IMR-90 (cell line): ENCODE results near the gene GRAMD1A. TPM values are rescaled to one million over a fixed set of nuclear protein-coding genes. Genes with fewer than 3 reads are reported as not detected.

Experiments
- ATAC-seq: fragments of 200-7000 bp; cut with Tn5 transposase; 2 replicates; pipeline ENCODE4 v1.9.1; 2020; ENCODE audit warnings: low read depth, mild to moderate bottlenecking, moderate library complexity
- BruUV-seq: library from RNA; stranded (reverse); fragments of 400-500 nt; replicated peaks from 2 replicates; lab custom pipeline; 2021; lab: Mats Ljungman, UMichigan
- CTCF ChIA-PET: fragments of 300-600 bp; formaldehyde crosslinking; extraction: SDS; loops from one replicate; lab custom pipeline; 2021; ENCODE audit warnings: antibody characterized with exemption; lab: Yijun Ruan, JAX
- POLR2A ChIA-PET: fragments of 300-600 bp; sonication (Branson Sonifier 250); formaldehyde crosslinking; loops from one replicate; lab custom pipeline; 2022; ENCODE audit warnings: antibody characterized with exemption; ENCODE audit not compliant: unreplicated experiment; lab: Charles Lee
- DNase-seq: peaks from one replicate; pipeline ENCODE4 v3.0.0; 2013
- H2AFZ ChIP-seq: replicated peaks from 2 replicates; pipeline ENCODE3; 2013; ENCODE audit warnings: low read length, mild to moderate bottlenecking; ENCODE audit not compliant: poor library complexity
- H2AK5ac ChIP-seq: 2 replicates; pipeline ENCODE4 v1.6.1; 2013; ENCODE audit warnings: low read depth, low read length, inconsistent platforms
- H2AK9ac ChIP-seq: replicated peaks from 2 replicates; pipeline ENCODE3; 2013; ENCODE audit warnings: mild to moderate bottlenecking, low read depth, low read length, moderate library complexity; ENCODE audit not compliant: poor library complexity
- H2BK120ac ChIP-seq: 2 replicates; pipeline ENCODE4 v1.6.1; 2013; ENCODE audit warnings: low read depth, low read length, inconsistent platforms
- H2BK15ac ChIP-seq: 3 replicates; pipeline ENCODE4 v1.6.1; 2013; ENCODE audit warnings: low read depth, low read length, inconsistent platforms
- H2BK20ac ChIP-seq: 2 replicates; pipeline ENCODE4 v1.6.1; 2013; ENCODE audit warnings: low read depth, mild to moderate bottlenecking, inconsistent platforms, low read length, moderate library complexity
- H2BK5ac ChIP-seq: 2 replicates; pipeline ENCODE4 v1.6.1; 2013; ENCODE audit warnings: mild to moderate bottlenecking, low read depth, low read length, inconsistent platforms; ENCODE audit not compliant: poor library complexity, severe bottlenecking
- H3K14ac ChIP-seq: replicated peaks from 2 replicates; pipeline ENCODE4 v1.6.1; 2013; ENCODE audit warnings: low read depth, low read length, inconsistent platforms
- H3K18ac ChIP-seq: 2 replicates; pipeline ENCODE4 v1.6.1; 2013; ENCODE audit warnings: low read depth, low read length, control low read depth
- H3K23ac ChIP-seq: 2 replicates; pipeline ENCODE4 v1.6.1; 2013; ENCODE audit warnings: low read depth, low read length, inconsistent platforms
- H3K27ac ChIP-seq: 2 replicates; pipeline ENCODE4 v1.5.1; 2013; ENCODE audit warnings: mild to moderate bottlenecking, control low read depth, low read length; ENCODE audit not compliant: insufficient read depth
- H3K27me3 ChIP-seq: 2 replicates; pipeline ENCODE4 v1.6.1; 2013; ENCODE audit warnings: low read length; ENCODE audit not compliant: control insufficient read depth, insufficient read depth
- H3K36me3 ChIP-seq: 2 replicates; pipeline ENCODE4 v1.6.1; 2013; ENCODE audit warnings: low read length, mixed read lengths; ENCODE audit not compliant: control insufficient read depth, insufficient read depth
- H3K4ac ChIP-seq: 2 replicates; pipeline ENCODE4 v1.6.1; 2013; ENCODE audit warnings: low read depth, low read length, inconsistent platforms
- H3K4me1 ChIP-seq: 2 replicates; pipeline ENCODE4 v1.6.1; 2013; ENCODE audit warnings: low read length, mixed read lengths; ENCODE audit not compliant: control insufficient read depth, insufficient read depth
- H3K4me2 ChIP-seq: 2 replicates; pipeline ENCODE4 v1.6.1; 2013; ENCODE audit warnings: low read depth, mild to moderate bottlenecking, control low read depth, low read length, moderate library complexity
- H3K4me3 ChIP-seq: 2 replicates; pipeline ENCODE4 v1.5.1; 2013; ENCODE audit warnings: low read depth, mild to moderate bottlenecking, control low read depth, low read length, moderate library complexity; ENCODE audit not compliant: insufficient read depth
- H3K56ac ChIP-seq: 2 replicates; pipeline ENCODE4 v1.6.1; 2013; ENCODE audit warnings: low read length, inconsistent platforms; ENCODE audit not compliant: insufficient read depth; ENCODE audit errors: extremely low read depth
- H3K79me1 ChIP-seq, 2 experiments: 2 replicates each; pipeline ENCODE4 v1.6.1; 2013; ENCODE audit warnings: low read length in 2 of 2, inconsistent platforms in 1 of 2, low read depth in 1 of 2
- H3K9ac ChIP-seq: 2 replicates; pipeline ENCODE4 v1.6.1; 2013; ENCODE audit warnings: low read depth, low read length, control low read depth
- H3K9me1 ChIP-seq: 2 replicates; pipeline ENCODE4 v1.6.1; 2013; ENCODE audit warnings: low read length, inconsistent platforms; ENCODE audit not compliant: insufficient read depth
- H3K9me3 ChIP-seq: 2 replicates; pipeline ENCODE4 v1.6.1; 2013; ENCODE audit warnings: low read length; ENCODE audit not compliant: control insufficient read depth, insufficient read depth
- H4K20me1 ChIP-seq: 2 replicates; pipeline ENCODE4 v1.6.1; 2013; ENCODE audit warnings: low read length, inconsistent platforms; ENCODE audit not compliant: insufficient read depth
- H4K5ac ChIP-seq: 2 replicates; pipeline ENCODE4 v1.6.1; 2013; ENCODE audit warnings: mild to moderate bottlenecking, low read depth, low read length, control low read depth
- H4K8ac ChIP-seq, 2 experiments: 2 replicates each; pipeline ENCODE4 v1.6.1; 2013; ENCODE audit warnings: low read depth in 2 of 2, low read length in 2 of 2, control low read depth in 1 of 2, inconsistent platforms in 1 of 2
- H4K91ac ChIP-seq: 2 replicates; pipeline ENCODE4 v1.6.1; 2013; ENCODE audit warnings: low read depth, low read length, inconsistent platforms; ENCODE audit not compliant: insufficient read depth
- CEBPB ChIP-seq: IDR thresholded peaks from 2 replicates; pipeline ENCODE4 v1.6.1; 2012; ENCODE audit warnings: low read depth, low read length, improper control_type of control experiment
- MXI1 ChIP-seq: IDR thresholded peaks from 2 replicates; pipeline ENCODE4 v1.6.1; 2012; ENCODE audit warnings: low read depth, mild to moderate bottlenecking, low read length, moderate library complexity, borderline replicate concordance
- NFE2L2 ChIP-seq: fragments of 150-350 bp; IDR thresholded peaks from 2 replicates; pipeline ENCODE4 v1.6.1; 2016; ENCODE audit warnings: low read depth, mild to moderate bottlenecking, low read length
- RCOR1 ChIP-seq: IDR thresholded peaks from 2 replicates; pipeline ENCODE4 v1.6.1; 2012; ENCODE audit warnings: mild to moderate bottlenecking, low read length, improper control_type of control experiment; ENCODE audit not compliant: insufficient replicate concordance
- WGBS, 2 experiments: methylation state at CpG; one replicate each; pipeline versions ENCODE4 v1.1.5 to v1.1.7; 2013; ENCODE audit warnings: missing lambda C conversion rate in 2 of 2; ENCODE audit not compliant: insufficient read length in 1 of 2; ENCODE audit errors: extremely low coverage in 2 of 2; 5-methylcytosine and 5-hydroxymethylcytosine counted together
- dilution Hi-C: fragments of 300-500 bp; cut with HindIII; formaldehyde crosslinking; loops from one replicate; pipeline ENCODE4 v1.14.3; 2018; ENCODE audit warnings: low sequenced_read_pairs; ENCODE audit not compliant: unreplicated experiment
- in situ Hi-C: fragments of 300-500 bp; cut with MboI; formaldehyde crosslinking; loops from 3 replicates; pipeline ENCODE4 v1.14.3; 2019; ENCODE audit warnings: low sequenced_read_pairs, inconsistent platforms, mixed read lengths
- intact Hi-C: fragments of 100-400 bp; cut with micrococcal nuclease; formaldehyde crosslinking; loops from 2 replicates; pipeline ENCODE4 v1.10.0; 2022
- polyA plus RNA-seq, 3 experiments: library from polyadenylated mRNA; depleted of rRNA; stranded (reverse); fragments of >200 nt; gene quantifications; 2 replicates each; pipeline ENCODE4 v1.2.3, GENCODE V29; 2012; ENCODE audit warnings: low replicate concordance in 1 of 3
- total RNA-seq: library from RNA; depleted of rRNA; stranded (reverse); fragments of >200 nt; gene quantifications from 2 replicates; pipeline ENCODE4 v1.2.3, GENCODE V29; 2012
- TF ChIP-seq, protein P1 (sequence below): fragments of 150-350 bp; IDR thresholded peaks from 2 replicates; pipeline ENCODE4 v1.6.1; 2017; ENCODE audit warnings: mild to moderate bottlenecking, antibody characterized with exemption, low read length, low read depth

Gene GRAMD1A
- total and polyA plus RNA-seq, 2 of the 4 experiments (the other 2 are of a cell fraction), result 11.1 to 63.0 TPM

GRCh38 chr19:34985249-34986022, 14.7 kb upstream of the GRAMD1A start (continued):
- no peak for TF ChIP-seq MXI1

DNA sequence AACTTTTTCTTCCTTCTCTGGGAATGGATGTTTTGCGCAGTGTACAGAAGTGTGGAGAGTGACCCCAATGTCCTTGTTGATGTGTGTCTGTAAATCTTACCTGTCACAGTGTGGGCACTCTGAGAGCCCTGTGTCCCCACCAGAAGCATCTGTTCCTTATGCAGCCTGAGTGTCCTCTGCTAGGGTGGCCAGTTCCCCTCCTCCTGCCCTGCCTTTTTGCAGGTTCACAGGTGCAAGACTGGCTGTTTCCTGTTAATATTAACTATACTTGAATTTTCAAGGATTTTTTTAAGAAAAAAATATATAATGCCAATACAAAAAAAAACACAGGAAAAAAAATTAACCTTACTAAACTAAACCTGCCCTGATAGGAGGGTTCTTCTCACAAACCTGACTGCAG, 12.0 kb upstream of the GRAMD1A start:
- H3K23ac ChIP-seq, result no peak overlapping the region
- dilution Hi-C loops (no loop called here), intact Hi-C loops (no loop called here), in situ Hi-C loops (no loop called here)
- no peaks in the 10 kb centered on the region for H3K9me1 ChIP-seq
- no peaks in the 10 kb centered on the region for H3K36me3 ChIP-seq
- no peaks in the 10 kb centered on the region for H3K4me1 ChIP-seq
- H3K56ac ChIP-seq, result no peak overlapping the region
- no peak overlapping the region for H4K91ac ChIP-seq
- TF ChIP-seq CEBPB (no peak), RCOR1 (no peak), NFE2L2 (no peak)
- TF ChIP-seq, protein P1, sequence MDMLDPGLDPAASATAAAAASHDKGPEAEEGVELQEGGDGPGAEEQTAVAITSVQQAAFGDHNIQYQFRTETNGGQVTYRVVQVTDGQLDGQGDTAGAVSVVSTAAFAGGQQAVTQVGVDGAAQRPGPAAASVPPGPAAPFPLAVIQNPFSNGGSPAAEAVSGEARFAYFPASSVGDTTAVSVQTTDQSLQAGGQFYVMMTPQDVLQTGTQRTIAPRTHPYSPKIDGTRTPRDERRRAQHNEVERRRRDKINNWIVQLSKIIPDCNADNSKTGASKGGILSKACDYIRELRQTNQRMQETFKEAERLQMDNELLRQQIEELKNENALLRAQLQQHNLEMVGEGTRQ, result no peak
- no peak overlapping the region for H2BK20ac ChIP-seq
- H4K20me1 ChIP-seq, result no peaks in the 10 kb centered on the region
- H3K27ac ChIP-seq, result no peak overlapping the region
- no peak overlapping the region for H2BK120ac ChIP-seq
- CTCF ChIA-PET, result no interaction called here
- H4K8ac ChIP-seq, result no peak overlapping the region
- H3K4ac ChIP-seq, result no peak overlapping the region
- no peaks in the 10 kb centered on the region for H3K79me1 ChIP-seq
- DNase-seq (no peak), ATAC-seq (no peak)
- no CpG with 5 or more reads among the region's 1 CpG for WGBS, 2 experiments
- H3K9ac ChIP-seq, result no peak overlapping the region
- H2AK5ac ChIP-seq, result no peak overlapping the region
- H3K9me3 ChIP-seq, result no peaks in the 10 kb centered on the region
- H3K4me3 ChIP-seq, result no peak overlapping the region
- H2BK5ac ChIP-seq, result no peak overlapping the region
- no peak overlapping the region for H3K4me2 ChIP-seq
- peaks cover 8% of the 10 kb centered on the region for H3K27me3 ChIP-seq
- no peak overlapping the region for H3K18ac ChIP-seq
- H2AFZ ChIP-seq, result no peak overlapping the region
- no TSS peak for BruUV-seq
- no peak overlapping the region for H2AK9ac ChIP-seq
- no peak overlapping the region for H2BK15ac ChIP-seq
- H4K5ac ChIP-seq, result no peak overlapping the region
- H3K14ac ChIP-seq, result no peak overlapping the region
- POLR2A ChIA-PET, result no interaction called here
